Stomach (tissue), 4 donors: ENCODE data around the gene CD164L2.

Experiments used
- EP300 ChIP-seq: sonication (generic); formaldehyde crosslinking; IDR thresholded peaks from one replicate; pipeline ENCODE4 v1.6.1; 2017; ENCODE audit warnings: antibody characterized with exemption
- POLR2A ChIP-seq, 4 donors: fragments of 450-650 bp; IDR thresholded peaks; one replicate each; pipeline ENCODE4 v1.6.1; 2016; ENCODE audit warnings: antibody characterized with exemption in 4 of 4, control low read depth in 2 of 4, mild to moderate bottlenecking in 1 of 4, moderate library complexity in 1 of 4
- POLR2AphosphoS5 ChIP-seq, 3 donors: sonication (generic); formaldehyde crosslinking; IDR thresholded peaks; one replicate each; pipeline ENCODE4 v1.6.1; 2016; ENCODE audit warnings: antibody characterized with exemption in 3 of 3
- TF ChIP-seq, protein P1 (sequence below), 7 experiments: fragments of 450-650 bp in 4 of 7; fragments of 200-600 bp in 3 of 7; sonication (generic) in 3 of 7; IDR thresholded peaks; one replicate each; pipeline ENCODE4 v1.5.1; 2016 to 2019; ENCODE audit warnings: antibody characterized with exemption in 7 of 7, control low read depth in 2 of 7, mild to moderate bottlenecking in 1 of 7

DNA sequence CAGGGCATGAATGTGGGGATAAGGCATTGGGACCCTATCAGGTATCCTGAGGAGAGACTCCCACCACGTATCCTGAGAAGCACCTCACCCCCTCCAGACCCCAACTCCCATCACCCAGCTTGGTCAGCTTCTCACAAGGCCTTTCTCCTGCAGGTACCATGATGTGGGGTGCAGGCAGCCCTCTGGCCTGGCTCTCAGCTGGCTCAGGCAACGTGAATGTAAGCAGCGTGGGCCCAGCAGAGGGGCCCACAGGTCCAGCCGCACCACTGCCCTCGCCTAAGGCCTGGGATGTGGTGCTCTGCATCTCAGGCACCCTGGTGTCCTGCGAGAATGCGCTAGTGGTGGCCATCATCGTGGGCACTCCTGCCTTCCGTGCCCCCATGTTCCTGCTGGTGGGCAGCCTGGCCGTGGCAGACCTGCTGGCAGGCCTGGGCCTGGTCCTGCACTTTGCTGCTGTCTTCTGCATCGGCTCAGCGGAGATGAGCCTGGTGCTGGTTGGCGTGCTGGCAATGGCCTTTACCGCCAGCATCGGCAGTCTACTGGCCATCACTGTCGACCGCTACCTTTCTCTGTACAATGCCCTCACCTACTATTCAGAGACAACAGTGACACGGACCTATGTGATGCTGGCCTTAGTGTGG is 10.6 kb upstream of the CD164L2 start:
- TF ChIP-seq, protein P1, sequence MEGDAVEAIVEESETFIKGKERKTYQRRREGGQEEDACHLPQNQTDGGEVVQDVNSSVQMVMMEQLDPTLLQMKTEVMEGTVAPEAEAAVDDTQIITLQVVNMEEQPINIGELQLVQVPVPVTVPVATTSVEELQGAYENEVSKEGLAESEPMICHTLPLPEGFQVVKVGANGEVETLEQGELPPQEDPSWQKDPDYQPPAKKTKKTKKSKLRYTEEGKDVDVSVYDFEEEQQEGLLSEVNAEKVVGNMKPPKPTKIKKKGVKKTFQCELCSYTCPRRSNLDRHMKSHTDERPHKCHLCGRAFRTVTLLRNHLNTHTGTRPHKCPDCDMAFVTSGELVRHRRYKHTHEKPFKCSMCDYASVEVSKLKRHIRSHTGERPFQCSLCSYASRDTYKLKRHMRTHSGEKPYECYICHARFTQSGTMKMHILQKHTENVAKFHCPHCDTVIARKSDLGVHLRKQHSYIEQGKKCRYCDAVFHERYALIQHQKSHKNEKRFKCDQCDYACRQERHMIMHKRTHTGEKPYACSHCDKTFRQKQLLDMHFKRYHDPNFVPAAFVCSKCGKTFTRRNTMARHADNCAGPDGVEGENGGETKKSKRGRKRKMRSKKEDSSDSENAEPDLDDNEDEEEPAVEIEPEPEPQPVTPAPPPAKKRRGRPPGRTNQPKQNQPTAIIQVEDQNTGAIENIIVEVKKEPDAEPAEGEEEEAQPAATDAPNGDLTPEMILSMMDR (IDR thresholded peaks at IDR 0.05) = no peak
- TF ChIP-seq POLR2AphosphoS5 (IDR thresholded peaks at IDR 0.05) (no peak), EP300 (no peak), POLR2A (IDR thresholded peaks at IDR 0.05) (no peak)
